ENCODE data around the gene SMG6. TPM values are rescaled to one million over a fixed set of nuclear protein-coding genes. Genes with fewer than 3 reads are reported as not detected.

The SMG6 gene
- total and polyA plus RNA-seq, 5 experiments from 2014 or later = 5.3 to 51.4 (median 13.5) TPM

DNA sequence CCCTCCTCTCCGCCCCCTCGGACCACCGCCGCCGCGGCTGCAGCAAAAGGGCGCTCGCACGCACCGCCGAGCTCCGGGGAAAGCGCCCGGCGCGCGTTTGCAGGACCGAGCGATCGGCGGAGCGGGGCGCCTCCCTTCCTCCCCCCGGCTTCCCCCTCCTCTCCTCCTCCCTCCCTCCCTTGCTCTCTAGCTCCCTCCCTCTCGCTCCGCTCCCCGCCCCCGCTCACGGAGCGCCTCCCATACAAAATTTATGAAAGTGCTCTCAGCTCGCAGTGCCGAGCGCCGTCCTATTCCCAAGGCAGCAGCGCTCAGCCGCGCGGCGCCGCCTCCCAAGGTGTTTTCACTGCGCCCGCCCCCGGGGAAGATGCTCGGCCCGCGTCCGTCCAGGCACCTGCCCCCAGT, 278.4 kb downstream of the SMG6 start, which contains the start of gene RTN4RL1:
TSS of gene RTN4RL1 (minus strand) at position 115 of the 402 bp plus-strand sequence. CDS start 469 bp downstream, outside the sequence.
- peak within 1 kb of the TSS in 4 of 10 donors; percentile 36 to 91 (median 41) for H3K27ac Mint-ChIP-seq
- peak; percentile 31 to 47 for ATAC-seq
- H3K9me3 Mint-ChIP-seq = no peaks in the 10 kb centered on the region
- DNase-seq = peak; percentile 48 to 88 (median 64)
- POLR2A ChIA-PET = interaction anchor here (0.8 to 1.1 kb wide), 3 partner anchors 11 to 144 kb away, joined by 4 to 6 read pairs (median 4); partner anchors contain the start of gene OVCA2
- H3K27me3 Mint-ChIP-seq = peaks cover 4 to 28% (median 14%) of the 10 kb centered on the region in 5 donors
- peak within 1 kb of the TSS; percentile 79 to 89 (median 83) for H3K4me3 Mint-ChIP-seq
- peaks cover 20 to 32% (median 30%) of the 10 kb centered on the region in 4 donors for H3K4me1 Mint-ChIP-seq
- H3K36me3 Mint-ChIP-seq = no peaks in the 10 kb centered on the region

DNA sequence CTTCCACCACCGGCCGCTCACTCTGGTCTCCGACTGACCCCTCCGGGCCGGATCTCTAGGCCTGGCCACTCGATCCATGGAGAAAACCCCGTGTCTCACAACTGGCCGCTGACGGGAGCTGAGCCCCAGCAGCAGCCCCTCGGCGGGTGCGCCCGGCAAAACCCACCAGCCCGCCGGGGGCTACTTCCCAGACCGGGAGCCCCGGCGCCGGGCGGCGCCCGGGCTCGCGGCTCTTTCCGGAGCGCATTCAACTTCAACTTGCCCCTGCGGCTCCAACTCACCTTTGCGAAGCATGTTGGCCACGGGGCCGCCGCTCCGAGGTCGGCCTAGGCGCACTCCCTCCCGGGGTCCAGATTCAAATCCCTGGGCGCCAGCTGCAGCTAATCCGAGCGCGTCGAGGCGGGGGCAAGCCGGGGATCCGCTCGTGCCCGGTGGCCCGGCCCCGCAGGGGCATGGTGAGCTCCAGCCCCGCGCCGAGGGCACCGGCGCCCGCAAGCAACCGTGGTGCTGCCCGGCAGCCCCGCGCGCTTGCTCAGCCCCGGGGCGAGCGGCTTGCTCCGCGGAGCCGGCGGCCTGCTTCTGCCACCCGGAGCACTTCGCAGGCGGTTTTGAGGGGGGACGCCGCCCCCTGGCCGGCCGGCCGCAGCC, 278.9 kb downstream of the SMG6 start:
- DNase-seq = peak in 1 of 10 donors; percentile 30
- no peaks in the 10 kb centered on the region for H3K36me3 Mint-ChIP-seq
- ATAC-seq = peak; percentile 1 to 23
- H3K27me3 Mint-ChIP-seq = peaks cover 4 to 28% (median 14%) of the 10 kb centered on the region in 5 donors
- H3K27ac Mint-ChIP-seq = no peak overlapping the region
- no peaks in the 10 kb centered on the region for H3K9me3 Mint-ChIP-seq
- POLR2A ChIA-PET = interaction anchor here (0.8 to 1.1 kb wide), 2 partner anchors 10 to 17 kb away, joined by 4 to 6 read pairs; partner anchors contain the start of gene OVCA2
- H3K4me1 Mint-ChIP-seq = peaks cover 21 to 31% (median 31%) of the 10 kb centered on the region in 4 donors
- H3K4me3 Mint-ChIP-seq = peak overlapping the region; percentile 33 to 81 (median 64)

DNA sequence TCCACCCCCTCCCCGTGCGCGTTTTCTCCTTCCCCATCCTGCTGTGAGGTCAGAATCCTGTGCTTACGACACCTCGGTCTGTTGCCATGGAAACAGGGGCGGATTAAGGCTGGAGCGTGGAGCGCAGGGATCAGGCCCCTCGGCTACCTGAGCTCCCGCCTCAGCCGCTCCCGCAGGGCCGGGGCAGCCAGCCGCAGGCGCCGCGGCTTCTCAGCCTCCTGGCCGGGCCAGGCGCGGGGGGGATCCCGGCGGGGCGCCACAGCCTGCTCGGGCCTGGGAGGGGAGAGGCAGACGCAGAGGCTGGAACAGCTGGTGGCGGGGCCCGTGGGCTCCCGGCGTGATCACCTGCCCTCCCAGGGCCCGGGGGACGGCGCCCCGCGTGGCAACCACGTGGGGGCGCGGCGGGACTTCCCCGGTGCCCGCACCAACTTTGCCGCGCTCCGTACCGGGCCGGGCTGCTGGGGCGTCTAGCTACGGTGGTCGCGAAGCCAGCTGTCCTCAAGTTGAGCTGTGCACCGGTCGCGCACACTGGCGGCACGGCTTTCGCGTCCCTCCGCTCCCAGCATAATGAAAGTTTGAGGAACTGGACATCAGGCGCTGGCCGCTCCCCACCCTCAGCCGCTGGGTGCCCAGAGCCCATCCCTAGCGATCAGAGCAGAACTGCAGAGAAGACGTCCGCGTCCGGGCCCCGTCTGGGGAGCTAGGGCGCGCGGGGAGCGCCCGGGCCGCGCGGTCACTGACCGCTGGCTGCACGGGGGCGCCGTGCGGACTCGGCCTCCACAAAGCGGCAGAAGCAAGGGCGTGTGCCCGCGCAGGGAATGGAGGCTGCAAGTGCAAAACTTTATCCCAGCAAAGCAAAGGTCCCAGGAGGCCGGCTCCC, 279.7 kb downstream of the SMG6 start:
- H3K4me3 Mint-ChIP-seq = peak overlapping the region; percentile 64 to 89 (median 80)
- H3K27me3 Mint-ChIP-seq = peaks cover 4 to 33% (median 14%) of the 10 kb centered on the region in 5 donors
- no peaks in the 10 kb centered on the region for H3K9me3 Mint-ChIP-seq
- peak overlapping the region in 2 of 10 donors; percentile 41 to 91 for H3K27ac Mint-ChIP-seq
- peaks cover 21 to 31% (median 30%) of the 10 kb centered on the region in 4 donors for H3K4me1 Mint-ChIP-seq
- DNase-seq (peak in 9 of 10 donors; percentile 32 to 82 (median 56)), ATAC-seq (peak; percentile 43 to 44)
- no peaks in the 10 kb centered on the region for H3K36me3 Mint-ChIP-seq
- POLR2A ChIA-PET = interaction anchor here (0.5 kb wide), 1 partner anchor 225 kb away, joined by 4 read pairs; no protein-coding TSS in a partner anchor

DNA sequence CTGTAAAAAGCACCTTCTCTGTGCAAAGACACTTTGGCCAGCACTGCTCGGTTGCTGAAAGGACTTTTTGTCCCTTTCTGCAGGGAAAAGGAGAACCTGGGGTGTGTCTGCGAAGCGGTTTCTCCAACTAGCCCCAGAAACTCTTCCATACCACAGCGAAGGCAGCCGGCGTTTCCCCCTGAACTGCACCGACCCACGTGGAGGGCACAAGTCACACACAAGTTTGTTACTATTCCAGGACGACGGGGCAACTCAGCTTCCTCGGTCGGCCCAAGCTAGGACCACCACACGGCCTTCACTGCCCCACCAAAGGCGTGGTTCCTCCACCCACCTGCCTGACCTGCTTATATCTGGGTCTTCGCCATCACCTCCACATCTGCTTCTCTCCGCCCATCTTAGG, 280.3 kb downstream of the SMG6 start:
- peaks cover 4 to 37% (median 14%) of the 10 kb centered on the region in 5 donors for H3K27me3 Mint-ChIP-seq
- no peaks in the 10 kb centered on the region for H3K9me3 Mint-ChIP-seq
- H3K4me1 Mint-ChIP-seq = peaks cover 21 to 31% (median 29%) of the 10 kb centered on the region in 4 donors
- DNase-seq (no peak), ATAC-seq (no peak)
- H3K4me3 Mint-ChIP-seq = peak overlapping the region; percentile 48 to 81 (median 72)
- no peaks in the 10 kb centered on the region for H3K36me3 Mint-ChIP-seq
- POLR2A ChIA-PET = no interaction called here
- peak overlapping the region in 4 of 10 donors; percentile 44 to 80 (median 54) for H3K27ac Mint-ChIP-seq

DNA sequence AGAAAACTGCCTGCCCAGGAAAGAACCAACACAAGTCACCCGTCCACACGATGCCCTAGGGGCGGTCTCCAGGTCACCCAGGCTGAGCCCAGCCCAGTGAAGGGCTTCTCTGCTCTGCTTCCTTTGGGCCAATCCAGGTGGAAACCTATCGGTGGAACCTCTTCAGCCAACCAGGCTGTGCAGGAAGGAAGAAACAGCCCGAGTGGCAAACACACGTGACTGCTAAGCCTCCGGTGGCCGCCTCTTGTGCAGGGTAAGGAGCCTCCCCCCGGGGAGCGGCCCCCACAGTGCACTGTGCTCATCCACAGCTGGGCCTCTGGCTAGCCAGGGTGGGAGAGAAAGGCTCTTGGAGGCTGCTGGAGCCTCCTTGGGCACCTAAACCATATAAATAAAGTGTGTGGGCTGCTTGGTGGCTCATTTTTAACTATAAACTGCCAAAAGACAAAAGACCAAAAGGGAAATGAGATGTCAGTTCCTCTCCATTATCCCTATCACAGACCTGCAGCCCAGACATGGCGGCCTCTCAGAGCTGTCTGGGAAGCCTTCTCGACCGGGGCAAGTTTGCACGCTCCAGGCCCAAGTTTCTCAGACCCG, 280.8 kb downstream of the SMG6 start:
- peaks cover 4 to 36% (median 14%) of the 10 kb centered on the region in 5 donors for H3K27me3 Mint-ChIP-seq
- H3K9me3 Mint-ChIP-seq = no peaks in the 10 kb centered on the region
- peaks cover 21 to 31% (median 29%) of the 10 kb centered on the region in 4 donors for H3K4me1 Mint-ChIP-seq
- H3K27ac Mint-ChIP-seq = peak overlapping the region in 6 of 10 donors; percentile 27 to 82 (median 48)
- DNase-seq = peak in 3 of 10 donors; percentile 17 to 43 (median 40)
- POLR2A ChIA-PET = no interaction called here
- ATAC-seq = peak; percentile 40 to 60
- H3K4me3 Mint-ChIP-seq = peak overlapping the region; percentile 48 to 81 (median 72)
- H3K36me3 Mint-ChIP-seq = no peaks in the 10 kb centered on the region

DNA sequence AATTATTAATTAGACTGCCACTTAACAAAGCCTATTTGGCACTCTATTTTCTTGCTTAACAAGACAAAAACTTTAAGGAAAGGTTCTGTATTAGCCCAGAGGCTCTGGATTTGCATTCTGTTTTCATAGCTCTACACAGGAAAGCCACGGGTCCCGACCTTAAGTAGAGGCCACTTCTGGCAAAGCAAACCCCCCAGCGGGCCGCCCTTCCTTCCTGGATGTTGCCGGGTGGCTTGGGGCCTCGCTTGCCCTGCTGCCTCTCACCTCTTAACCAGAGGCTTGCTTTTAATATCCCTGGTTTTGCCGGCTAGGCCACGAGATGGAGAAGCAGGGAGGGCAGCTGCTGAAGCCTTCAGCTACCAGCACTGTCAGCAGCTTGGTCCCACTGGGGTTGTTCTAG, 282.9 kb downstream of the SMG6 start:
- ATAC-seq (no peak), DNase-seq (no peak)
- Mint-ChIP-seq H3K36me3 (no peaks in the 10 kb centered on the region), H3K9me3 (no peaks in the 10 kb centered on the region), H3K4me3 (no peak overlapping the region), H3K4me1 (peaks cover 15 to 24% (median 22%) of the 10 kb centered on the region in 4 donors), H3K27ac (peak overlapping the region in 2 of 10 donors; percentile 33 to 60), H3K27me3 (peaks cover 0 to 23% (median 4%) of the 10 kb centered on the region in 5 donors)
- POLR2A ChIA-PET = no interaction called here

DNA sequence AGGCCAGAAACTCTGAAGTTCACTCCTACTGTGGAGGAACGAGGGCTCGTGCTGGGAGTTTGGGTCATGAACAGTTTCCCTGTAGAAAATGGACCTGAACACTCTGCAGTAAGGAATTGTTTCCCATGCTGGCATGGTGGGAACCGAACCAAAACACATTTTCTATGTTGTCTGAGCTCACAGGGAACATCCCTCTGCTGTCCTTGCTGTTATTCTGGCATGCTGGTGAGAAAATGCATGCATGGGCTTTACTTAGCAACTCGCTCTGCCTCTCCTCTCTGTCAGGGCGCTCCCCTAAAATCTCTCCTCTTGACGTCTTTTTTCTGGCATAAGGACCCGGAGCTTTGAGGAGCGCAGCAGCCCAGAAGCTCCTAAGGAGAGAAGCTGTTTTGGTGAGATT, 283.9 kb downstream of the SMG6 start:
- H3K27ac Mint-ChIP-seq = no peak overlapping the region
- no peaks in the 10 kb centered on the region for H3K36me3 Mint-ChIP-seq
- H3K27me3 Mint-ChIP-seq = peaks cover 0 to 25% (median 9%) of the 10 kb centered on the region in 5 donors
- ATAC-seq (no peak), DNase-seq (no peak)
- POLR2A ChIA-PET = no interaction called here
- peaks cover 14 to 21% (median 19%) of the 10 kb centered on the region in 4 donors for H3K4me1 Mint-ChIP-seq
- no peaks in the 10 kb centered on the region for H3K9me3 Mint-ChIP-seq
- no peak overlapping the region for H3K4me3 Mint-ChIP-seq

DNA sequence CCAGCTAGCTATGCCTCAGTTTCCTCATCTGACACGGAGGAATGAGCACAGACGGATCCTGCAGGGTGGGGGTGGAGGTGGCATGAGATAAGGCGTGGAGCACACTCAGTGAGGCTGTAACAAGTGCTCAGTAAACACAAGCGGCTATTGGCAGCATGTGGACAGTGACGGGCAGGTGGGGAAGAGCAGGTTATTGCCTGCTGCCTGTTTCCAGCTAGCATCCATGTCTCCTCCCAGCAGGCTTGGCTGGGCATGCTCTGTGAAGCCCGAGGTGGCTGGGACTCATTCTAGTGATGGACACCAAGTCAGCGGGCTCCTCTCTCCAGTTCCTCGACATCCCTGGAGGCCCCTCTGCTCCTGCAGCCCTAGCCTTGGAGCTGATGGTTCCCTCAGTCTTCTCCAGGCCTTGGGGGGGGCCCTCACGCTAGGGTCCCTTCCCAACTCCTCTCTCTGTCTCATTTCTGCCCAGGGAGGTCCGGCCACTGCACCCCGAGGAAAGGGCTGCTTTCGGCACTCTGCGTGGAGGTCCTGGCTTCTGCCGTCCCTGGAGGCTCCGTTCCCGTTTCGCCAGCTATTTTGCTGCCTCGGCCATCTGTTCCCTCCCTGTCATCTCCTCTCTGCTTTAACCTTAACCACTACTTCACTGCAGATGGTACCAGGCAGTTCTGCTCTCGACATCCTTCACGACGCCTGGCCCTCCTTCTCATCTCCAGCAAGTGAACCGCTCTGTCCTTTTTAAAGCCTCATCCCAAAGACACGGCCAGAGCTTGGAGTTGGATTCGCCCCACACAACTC, 284.7 kb downstream of the SMG6 start:
- peak overlapping the region in 1 of 10 donors; percentile 25 for H3K27ac Mint-ChIP-seq
- POLR2A ChIA-PET = no interaction called here
- ATAC-seq = no peak
- H3K4me3 Mint-ChIP-seq = no peak overlapping the region
- DNase-seq = no peak
- H3K27me3 Mint-ChIP-seq = peaks cover 0 to 32% (median 14%) of the 10 kb centered on the region in 5 donors
- peaks cover 14 to 19% (median 18%) of the 10 kb centered on the region in 4 donors for H3K4me1 Mint-ChIP-seq
- H3K36me3 Mint-ChIP-seq = no peaks in the 10 kb centered on the region
- H3K9me3 Mint-ChIP-seq = no peaks in the 10 kb centered on the region

DNA sequence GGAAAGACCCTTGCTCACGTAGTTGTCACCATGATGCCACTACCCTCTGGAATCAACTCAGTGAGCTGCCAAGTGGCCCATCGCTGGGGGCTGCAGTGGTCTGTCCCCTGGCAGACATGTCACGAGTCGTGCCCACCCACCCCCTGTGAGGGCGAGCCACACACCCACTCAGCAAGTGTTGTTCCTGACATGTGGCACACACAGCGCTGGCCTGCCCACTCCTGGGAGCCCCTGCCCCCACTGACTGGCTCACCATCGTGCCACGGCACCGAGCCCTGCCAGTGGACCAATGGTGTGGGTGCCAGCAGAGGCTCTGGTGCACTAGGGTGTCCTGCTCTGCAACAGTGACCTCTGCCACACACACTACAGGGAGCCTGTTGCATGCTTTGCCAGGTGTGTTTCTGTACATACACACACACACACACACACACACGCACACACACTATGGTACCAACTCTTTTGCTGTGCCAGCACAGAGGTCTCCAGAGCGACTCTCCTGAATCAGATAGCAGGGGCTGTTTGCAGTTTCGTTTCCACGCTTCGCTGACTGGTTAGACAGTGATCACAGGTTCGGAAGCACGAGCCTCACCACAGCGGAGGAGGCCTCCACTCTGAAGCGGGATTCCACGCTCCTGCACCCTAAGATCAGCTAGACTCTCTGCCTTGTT, 286.2 kb downstream of the SMG6 start:
- peaks cover 0 to 1% (median 0%) of the 10 kb centered on the region in 3 donors for H3K36me3 Mint-ChIP-seq
- no peak overlapping the region for H3K4me3 Mint-ChIP-seq
- ATAC-seq = no peak
- no peaks in the 10 kb centered on the region for H3K9me3 Mint-ChIP-seq
- H3K27me3 Mint-ChIP-seq = peaks cover 0 to 30% (median 12%) of the 10 kb centered on the region in 5 donors
- peaks cover 6 to 9% (median 8%) of the 10 kb centered on the region in 4 donors for H3K4me1 Mint-ChIP-seq
- POLR2A ChIA-PET = no interaction called here
- peak overlapping the region in 2 of 10 donors; percentile 17 to 55 for H3K27ac Mint-ChIP-seq
- no peak for DNase-seq

DNA sequence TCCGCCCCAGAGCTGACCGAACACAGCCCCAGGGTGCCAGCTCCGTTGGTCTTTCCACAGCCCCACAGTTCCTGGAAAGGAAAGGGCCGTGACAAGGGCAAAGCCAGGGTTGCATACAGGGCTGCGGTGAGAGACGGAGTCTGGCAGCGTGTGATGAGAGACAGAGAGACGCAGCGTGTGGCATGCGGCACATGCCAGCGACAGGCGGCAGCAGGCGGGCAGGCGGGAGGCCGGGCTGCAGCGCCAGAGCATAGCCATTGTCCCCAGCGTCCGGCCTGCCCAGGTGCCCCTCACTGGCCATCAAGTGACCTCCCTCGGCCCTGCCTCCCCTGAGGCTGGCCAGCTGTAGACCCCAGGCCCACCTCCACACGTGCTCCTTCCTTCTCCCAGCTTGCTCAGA, 287.1 kb downstream of the SMG6 start:
- no peak overlapping the region for H3K4me3 Mint-ChIP-seq
- H3K4me1 Mint-ChIP-seq = peaks cover 4 to 10% (median 7%) of the 10 kb centered on the region in 4 donors
- H3K36me3 Mint-ChIP-seq = peaks cover 0 to 2% (median 0%) of the 10 kb centered on the region in 3 donors
- no peaks in the 10 kb centered on the region for H3K9me3 Mint-ChIP-seq
- H3K27ac Mint-ChIP-seq = no peak overlapping the region
- POLR2A ChIA-PET = no interaction called here
- ATAC-seq (no peak), DNase-seq (no peak)
- peaks cover 0 to 31% (median 11%) of the 10 kb centered on the region in 5 donors for H3K27me3 Mint-ChIP-seq

DNA sequence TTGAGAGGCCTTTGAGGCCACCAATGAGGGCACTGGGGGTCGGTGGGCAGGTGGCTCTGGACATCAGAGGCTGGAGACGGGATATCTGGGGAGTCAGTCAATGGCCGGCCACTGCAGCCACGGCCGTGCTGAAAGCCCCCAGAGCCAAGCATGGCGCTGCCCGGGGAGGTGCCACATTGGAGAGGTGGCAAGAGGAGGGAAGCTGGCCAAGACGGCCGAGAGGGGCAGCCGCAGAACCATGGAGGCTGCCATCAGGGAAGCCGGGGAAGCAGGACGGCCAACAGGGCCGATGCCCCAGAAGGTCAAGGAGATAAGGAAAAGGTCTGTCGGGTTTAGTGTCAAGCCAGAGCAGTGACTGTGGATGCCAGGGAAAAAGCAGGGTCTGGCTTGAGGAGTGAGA, 288.3 kb downstream of the SMG6 start:
- DNase-seq = no peak
- Mint-ChIP-seq H3K27ac (no peak overlapping the region), H3K27me3 (peaks cover 0 to 35% (median 7%) of the 10 kb centered on the region in 5 donors), H3K4me1 (peaks cover 0 to 4% (median 2%) of the 10 kb centered on the region in 4 donors), H3K9me3 (no peaks in the 10 kb centered on the region), H3K36me3 (peaks cover 0 to 2% (median 0%) of the 10 kb centered on the region in 3 donors), H3K4me3 (no peak overlapping the region)
- POLR2A ChIA-PET = interaction anchor here (1.0 kb wide), 1 partner anchor 10 kb away, joined by 4 read pairs; the partner anchor contains the start of gene RTN4RL1
- ATAC-seq = no peak

Measured in naive thymus-derived CD8-positive, alpha-beta T cell (primary cell).